Lower leg skin (tissue), 4 donors: ENCODE results near the gene POT1. TPM values are rescaled to one million over a fixed set of nuclear protein-coding genes. Genes with fewer than 3 reads are reported as not detected.

Experiments
- DNase-seq, 2 donors: peaks; one replicate each; pipeline ENCODE4 v3.0.0-alpha.2; 2019; ENCODE audit warnings: low spot score in 2 of 2
- H3K4me3 ChIP-seq: fragments of 200-600 bp; sonication (generic); 2 replicates; pipeline ENCODE4 v1.5.1; 2017; ENCODE audit warnings: mild to moderate bottlenecking, low read depth; ENCODE audit not compliant: poor library complexity, severe bottlenecking
- POLR2A ChIP-seq, 2 donors: fragments of 450-650 bp; IDR thresholded peaks; one replicate each; pipeline ENCODE4 v1.6.1; 2016 to 2017; ENCODE audit warnings: antibody characterized with exemption in 2 of 2, mild to moderate bottlenecking in 1 of 2, moderate library complexity in 1 of 2
- WGBS, 2 donors: methylation state at CpG; one replicate each; pipeline ENCODE4 v1.1.5; 2018; 5-methylcytosine and 5-hydroxymethylcytosine counted together
- intact Hi-C: fragments of 100-400 bp; cut with DNase I; formaldehyde crosslinking; loops from one replicate; pipeline ENCODE4 v1.15.0; 2023; ENCODE audit warnings: low total_unique reads
- total RNA-seq, 4 donors: library from RNA; depleted of rRNA; stranded (reverse); fragments of >200 nt; gene quantifications; one replicate each; pipeline ENCODE4 v1.1.0, GENCODE V29; 2016
- TF ChIP-seq, protein P1 (sequence below), 3 donors: fragments of 450-650 bp; IDR thresholded peaks; one replicate each; pipeline ENCODE4 v1.5.1; 2016; ENCODE audit warnings: antibody characterized with exemption in 3 of 3, mild to moderate bottlenecking in 3 of 3, moderate library complexity in 2 of 3

Gene POT1
- total RNA-seq, 4 donors from 2014 or later: 13.9 to 17.8 (median 14.9) TPM

DNA sequence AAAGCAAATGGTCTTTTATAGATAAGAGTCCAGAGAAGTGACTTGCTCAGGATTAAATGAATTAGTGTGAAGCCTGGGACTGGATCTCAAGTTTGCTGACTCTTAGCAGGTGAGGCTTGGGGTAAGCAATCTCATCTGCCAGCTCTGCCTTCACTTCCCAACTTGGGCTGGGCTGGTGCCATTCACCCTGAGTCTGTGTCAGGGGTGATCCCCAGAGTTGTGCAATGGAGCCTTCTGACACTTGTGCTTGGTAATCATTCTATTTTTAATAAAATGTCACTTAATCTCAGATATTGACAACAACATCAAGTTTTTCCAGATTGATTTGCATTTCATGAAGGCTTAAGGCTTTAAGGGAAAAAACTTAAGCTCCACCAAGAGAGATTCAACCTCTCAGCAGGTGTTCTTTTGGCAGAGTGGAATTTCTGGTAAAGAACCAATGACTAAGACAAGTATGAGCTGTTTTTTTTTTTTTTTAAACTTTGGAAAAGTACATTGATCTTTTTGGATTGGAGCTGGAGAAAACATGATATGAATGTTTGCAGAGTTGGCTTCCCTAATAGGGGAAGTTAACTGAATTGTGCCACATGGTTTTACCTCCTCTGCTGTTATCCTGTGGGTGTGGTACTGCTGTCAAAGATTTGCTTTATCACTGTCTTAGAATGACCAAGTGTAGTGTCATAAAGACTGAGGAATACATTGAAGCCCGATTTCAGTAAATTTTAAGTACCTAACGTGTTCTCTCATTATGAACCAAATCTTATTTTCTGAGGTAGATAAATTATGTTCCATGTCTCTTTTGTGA lies 115.4 kb downstream of the POT1 start:
- WGBS, 2 donors: 84 to 86% methylated on average over 2 of the region's 2 CpGs
- intact Hi-C loops: no loop called here
- no peak for TF ChIP-seq POLR2A (IDR thresholded peaks at IDR 0.05)
- TF ChIP-seq, protein P1, sequence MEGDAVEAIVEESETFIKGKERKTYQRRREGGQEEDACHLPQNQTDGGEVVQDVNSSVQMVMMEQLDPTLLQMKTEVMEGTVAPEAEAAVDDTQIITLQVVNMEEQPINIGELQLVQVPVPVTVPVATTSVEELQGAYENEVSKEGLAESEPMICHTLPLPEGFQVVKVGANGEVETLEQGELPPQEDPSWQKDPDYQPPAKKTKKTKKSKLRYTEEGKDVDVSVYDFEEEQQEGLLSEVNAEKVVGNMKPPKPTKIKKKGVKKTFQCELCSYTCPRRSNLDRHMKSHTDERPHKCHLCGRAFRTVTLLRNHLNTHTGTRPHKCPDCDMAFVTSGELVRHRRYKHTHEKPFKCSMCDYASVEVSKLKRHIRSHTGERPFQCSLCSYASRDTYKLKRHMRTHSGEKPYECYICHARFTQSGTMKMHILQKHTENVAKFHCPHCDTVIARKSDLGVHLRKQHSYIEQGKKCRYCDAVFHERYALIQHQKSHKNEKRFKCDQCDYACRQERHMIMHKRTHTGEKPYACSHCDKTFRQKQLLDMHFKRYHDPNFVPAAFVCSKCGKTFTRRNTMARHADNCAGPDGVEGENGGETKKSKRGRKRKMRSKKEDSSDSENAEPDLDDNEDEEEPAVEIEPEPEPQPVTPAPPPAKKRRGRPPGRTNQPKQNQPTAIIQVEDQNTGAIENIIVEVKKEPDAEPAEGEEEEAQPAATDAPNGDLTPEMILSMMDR (IDR thresholded peaks at IDR 0.05): no peak

DNA sequence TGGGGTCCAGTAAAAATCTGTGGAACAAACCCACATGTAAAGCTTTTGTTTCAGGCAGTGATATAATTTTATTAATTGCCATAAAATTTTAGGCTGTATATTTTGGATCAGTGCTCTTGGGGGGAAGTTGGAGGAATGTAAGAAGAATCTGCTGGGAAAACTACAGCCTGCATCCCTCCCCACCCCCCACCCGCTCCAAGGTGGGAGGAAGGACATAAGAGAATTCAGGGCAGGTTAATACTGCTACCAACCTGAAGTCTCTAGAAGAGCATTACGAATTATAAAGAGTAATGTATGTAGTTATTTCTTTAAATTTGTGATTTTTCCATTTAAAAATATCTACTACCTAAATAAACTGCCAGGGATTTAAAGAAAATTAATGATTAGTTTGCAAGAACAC lies 116.9 kb downstream of the POT1 start:
- intact Hi-C loops: no loop called here
- no peak overlapping the region for H3K4me3 ChIP-seq
- WGBS, 2 donors: 81 to 86% methylated on average over 2 of the region's 2 CpGs
- TF ChIP-seq, protein P1 (IDR thresholded peaks at IDR 0.05): no peak
- no peak for TF ChIP-seq POLR2A (IDR thresholded peaks at IDR 0.05)
- no peak for DNase-seq

More for the DNA sequence above, 115.4 kb downstream of the POT1 start:
- DNase-seq: no peak
- no peak overlapping the region for H3K4me3 ChIP-seq

DNA sequence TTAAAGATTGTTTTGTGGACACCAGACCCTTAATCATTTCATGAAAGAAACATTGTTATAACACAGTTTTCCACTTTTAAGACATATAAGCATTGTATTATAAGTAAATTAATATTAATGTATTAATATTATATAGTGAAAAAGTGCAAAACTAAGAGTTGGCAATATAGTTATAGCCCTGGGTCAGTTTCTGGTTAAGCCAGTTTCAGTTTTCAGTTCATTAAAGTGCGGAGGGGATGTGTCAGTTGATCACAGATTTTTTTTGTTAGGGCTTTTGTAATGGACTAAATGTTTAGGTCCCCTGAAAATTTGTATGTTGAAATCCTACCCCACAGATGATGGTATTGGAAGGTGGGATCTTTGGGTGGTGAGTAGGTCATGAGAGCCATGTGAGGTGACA lies 118.3 kb downstream of the POT1 start:
- WGBS, 2 donors: 67 to 70% methylated on average over 1 of the region's 1 CpG
- H3K4me3 ChIP-seq: no peak overlapping the region
- intact Hi-C loops: no loop called here
- TF ChIP-seq POLR2A (IDR thresholded peaks at IDR 0.05): no peak
- TF ChIP-seq, protein P1 (IDR thresholded peaks at IDR 0.05): no peak
- DNase-seq: no peak

DNA sequence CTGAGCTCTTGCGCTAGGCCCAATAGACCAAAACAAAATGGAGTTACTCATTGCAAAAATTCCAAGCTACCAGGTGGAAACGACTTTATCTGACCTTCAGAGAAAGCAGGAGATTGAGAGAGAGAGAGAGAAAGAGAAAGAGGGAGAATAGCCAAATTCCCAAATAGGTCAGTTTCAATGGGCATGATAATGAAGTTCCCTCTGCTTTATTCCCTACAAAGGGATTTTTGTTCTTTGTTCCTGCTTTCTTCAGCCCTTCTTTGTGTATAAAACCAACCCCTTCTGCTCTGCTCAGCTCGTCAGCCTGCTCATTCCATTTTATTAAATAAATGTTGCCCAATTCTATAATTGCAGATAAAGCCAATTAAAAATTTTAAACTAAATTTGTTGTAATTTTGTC lies 119.0 kb downstream of the POT1 start:
- WGBS, 2 donors: 65 to 67% methylated on average over 3 of the region's 3 CpGs
- no peak for DNase-seq
- no peak for TF ChIP-seq POLR2A (IDR thresholded peaks at IDR 0.05)
- TF ChIP-seq, protein P1 (IDR thresholded peaks at IDR 0.05): no peak
- intact Hi-C loops: no loop called here
- H3K4me3 ChIP-seq: no peak overlapping the region

DNA sequence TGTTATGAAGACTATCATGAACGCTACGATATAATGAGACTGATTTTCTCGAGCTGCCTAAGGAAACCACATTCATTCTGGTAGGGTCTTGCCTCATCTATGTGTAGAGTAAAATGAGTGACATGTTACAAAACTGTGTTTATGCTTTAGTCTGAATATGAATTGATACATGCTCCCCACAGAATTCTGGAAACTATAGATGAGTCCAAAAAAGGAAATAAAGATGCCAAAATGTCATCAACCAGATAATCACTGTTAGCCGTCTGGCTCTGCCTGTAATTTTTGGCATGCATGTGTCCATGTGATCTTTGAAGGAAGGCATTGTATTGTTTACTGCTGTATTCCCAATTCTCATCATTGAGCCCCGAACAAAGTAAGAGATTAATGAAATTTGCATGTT lies 121.4 kb downstream of the POT1 start:
- intact Hi-C loops: no loop called here
- TF ChIP-seq POLR2A (IDR thresholded peaks at IDR 0.05): no peak
- TF ChIP-seq, protein P1 (IDR thresholded peaks at IDR 0.05): no peak
- DNase-seq: no peak
- WGBS, 2 donors: 71 to 75% methylated on average over 5 of the region's 5 CpGs
- H3K4me3 ChIP-seq: no peak overlapping the region
